22Rv1 (cell line): ENCODE measurements around the gene UCK1.

ENCODE experiments used
- H3K27ac ChIP-seq: fragments of 450-650 bp; 2 replicates; pipeline ENCODE4 v1.5.1; 2017
- ZFX ChIP-seq: fragments of 450-650 bp; IDR thresholded peaks from 2 replicates; pipeline ENCODE4 v1.6.1; 2017; ENCODE audit warnings: antibody characterized with exemption, borderline replicate concordance
- TF ChIP-seq, protein P1 (sequence below): fragments of 450-650 bp; IDR thresholded peaks from 2 replicates; pipeline ENCODE4 v1.5.1; 2017; ENCODE audit warnings: mild to moderate bottlenecking

The UCK1 gene

GRCh38 chr9:131477367-131477766 is 53.7 kb downstream of the UCK1 start:
- no peak for TF ChIP-seq ZFX
- TF ChIP-seq, protein P1, sequence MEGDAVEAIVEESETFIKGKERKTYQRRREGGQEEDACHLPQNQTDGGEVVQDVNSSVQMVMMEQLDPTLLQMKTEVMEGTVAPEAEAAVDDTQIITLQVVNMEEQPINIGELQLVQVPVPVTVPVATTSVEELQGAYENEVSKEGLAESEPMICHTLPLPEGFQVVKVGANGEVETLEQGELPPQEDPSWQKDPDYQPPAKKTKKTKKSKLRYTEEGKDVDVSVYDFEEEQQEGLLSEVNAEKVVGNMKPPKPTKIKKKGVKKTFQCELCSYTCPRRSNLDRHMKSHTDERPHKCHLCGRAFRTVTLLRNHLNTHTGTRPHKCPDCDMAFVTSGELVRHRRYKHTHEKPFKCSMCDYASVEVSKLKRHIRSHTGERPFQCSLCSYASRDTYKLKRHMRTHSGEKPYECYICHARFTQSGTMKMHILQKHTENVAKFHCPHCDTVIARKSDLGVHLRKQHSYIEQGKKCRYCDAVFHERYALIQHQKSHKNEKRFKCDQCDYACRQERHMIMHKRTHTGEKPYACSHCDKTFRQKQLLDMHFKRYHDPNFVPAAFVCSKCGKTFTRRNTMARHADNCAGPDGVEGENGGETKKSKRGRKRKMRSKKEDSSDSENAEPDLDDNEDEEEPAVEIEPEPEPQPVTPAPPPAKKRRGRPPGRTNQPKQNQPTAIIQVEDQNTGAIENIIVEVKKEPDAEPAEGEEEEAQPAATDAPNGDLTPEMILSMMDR: no peak
- no peak overlapping the region for H3K27ac ChIP-seq

- H3K27ac ChIP-seq: no peak overlapping the region
- TF ChIP-seq, protein P1: no peak
- no peak for TF ChIP-seq ZFX
These were observed 54.2 kb downstream of the UCK1 start for GRCh38 chr9:131476777-131477345.

GRCh38 chr9:131475956-131476776 is 54.9 kb downstream of the UCK1 start:
- no peak overlapping the region for H3K27ac ChIP-seq

DNA sequence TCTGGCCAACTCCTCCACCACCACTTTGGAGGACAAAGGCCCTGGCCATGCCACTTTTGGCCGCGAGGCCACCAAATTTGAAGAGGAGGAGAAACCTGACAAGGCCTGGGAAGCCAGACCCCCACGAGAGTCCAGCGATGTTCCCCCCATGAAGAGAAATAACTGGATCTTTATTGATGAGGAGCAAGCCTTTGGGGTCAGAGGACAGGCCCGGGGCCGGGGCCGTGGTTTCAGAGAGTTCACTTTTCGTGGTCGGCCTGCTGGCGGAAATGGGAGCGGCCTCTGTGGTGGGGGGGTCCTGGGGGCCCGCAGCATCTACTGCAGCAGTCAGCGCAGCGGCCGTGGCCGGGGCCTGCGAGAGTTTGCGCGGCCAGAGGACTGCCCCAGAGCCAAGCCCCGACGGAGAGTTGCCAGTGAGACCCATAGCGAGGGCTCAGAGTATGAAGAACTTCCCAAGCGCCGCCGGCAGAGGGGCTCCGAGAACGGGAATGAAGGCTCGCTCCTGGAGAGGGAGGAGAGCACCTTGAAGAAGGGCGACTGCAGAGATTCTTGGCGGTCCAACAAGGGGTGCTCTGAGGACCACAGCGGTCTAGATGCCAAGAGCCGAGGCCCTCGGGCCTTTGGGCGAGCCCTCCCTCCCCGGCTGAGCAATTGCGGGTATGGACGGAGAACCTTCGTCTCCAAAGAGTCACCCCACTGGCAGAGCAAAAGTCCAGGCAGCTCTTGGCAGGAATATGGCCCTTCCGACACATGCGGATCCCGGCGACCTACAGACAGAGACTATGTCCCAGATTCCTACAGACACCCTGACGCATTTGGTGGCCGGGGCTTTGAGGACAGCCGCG is 55.7 kb downstream of the UCK1 start:
- H3K27ac ChIP-seq: no peak overlapping the region
- no peak for TF ChIP-seq ZFX
- TF ChIP-seq, protein P1: no peak

More at GRCh38 chr9:131475956-131476776, 54.9 kb downstream of the UCK1 start:
- TF ChIP-seq, protein P1: peak; percentile 34
- no peak for TF ChIP-seq ZFX

DNA sequence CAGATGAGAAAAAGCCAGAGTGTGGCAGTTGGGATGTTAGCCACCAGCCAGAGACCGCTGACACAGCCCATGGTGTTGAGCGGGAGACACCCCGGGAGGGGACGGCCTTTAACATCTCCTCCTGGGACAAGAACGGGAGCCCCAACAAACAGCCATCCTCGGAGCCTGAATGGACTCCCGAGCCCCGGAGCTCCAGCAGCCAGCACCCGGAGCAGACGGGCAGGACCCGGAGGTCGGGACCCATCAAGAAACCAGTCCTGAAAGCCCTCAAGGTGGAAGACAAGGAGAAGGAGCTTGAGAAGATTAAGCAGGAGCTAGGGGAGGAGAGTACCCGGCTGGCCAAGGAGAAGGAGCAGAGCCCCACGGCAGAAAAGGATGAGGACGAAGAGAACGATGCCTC is 56.4 kb downstream of the UCK1 start:
- no peak for TF ChIP-seq ZFX
- TF ChIP-seq, protein P1: no peak
- no peak overlapping the region for H3K27ac ChIP-seq

DNA sequence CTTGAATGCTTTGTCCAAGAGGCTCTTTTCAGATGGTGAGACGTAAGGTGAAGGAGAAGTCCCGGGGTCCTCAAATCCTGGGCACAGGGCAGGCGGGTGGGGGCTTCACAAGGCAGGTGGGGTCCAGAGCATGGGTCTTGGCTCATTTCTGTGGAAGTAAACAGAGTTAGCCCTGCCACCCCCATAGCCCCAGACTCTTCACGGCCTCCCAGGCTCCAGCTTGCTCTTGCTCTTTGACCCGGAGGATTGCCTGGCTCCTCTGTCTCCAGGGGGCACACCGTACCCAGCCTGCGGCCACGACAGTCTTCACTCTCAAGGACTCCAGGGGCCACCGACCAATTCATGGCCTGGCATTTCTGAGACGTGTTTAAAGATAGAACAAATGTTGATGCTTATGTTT is 57.2 kb downstream of the UCK1 start:
- TF ChIP-seq ZFX: no peak
- TF ChIP-seq, protein P1: no peak
- H3K27ac ChIP-seq: no peak overlapping the region
